Activated CD4-positive, alpha-beta T cell treated with anti-CD3 and anti-CD28 coated beads for 4 hours (primary cell): Measurements from ENCODE around the gene HIF1AN.

Experiments used
- DNase-seq, 2 donors: peaks; one replicate each; pipeline ENCODE4 v3.0.0-alpha.2; 2020

Gene HIF1AN

DNA sequence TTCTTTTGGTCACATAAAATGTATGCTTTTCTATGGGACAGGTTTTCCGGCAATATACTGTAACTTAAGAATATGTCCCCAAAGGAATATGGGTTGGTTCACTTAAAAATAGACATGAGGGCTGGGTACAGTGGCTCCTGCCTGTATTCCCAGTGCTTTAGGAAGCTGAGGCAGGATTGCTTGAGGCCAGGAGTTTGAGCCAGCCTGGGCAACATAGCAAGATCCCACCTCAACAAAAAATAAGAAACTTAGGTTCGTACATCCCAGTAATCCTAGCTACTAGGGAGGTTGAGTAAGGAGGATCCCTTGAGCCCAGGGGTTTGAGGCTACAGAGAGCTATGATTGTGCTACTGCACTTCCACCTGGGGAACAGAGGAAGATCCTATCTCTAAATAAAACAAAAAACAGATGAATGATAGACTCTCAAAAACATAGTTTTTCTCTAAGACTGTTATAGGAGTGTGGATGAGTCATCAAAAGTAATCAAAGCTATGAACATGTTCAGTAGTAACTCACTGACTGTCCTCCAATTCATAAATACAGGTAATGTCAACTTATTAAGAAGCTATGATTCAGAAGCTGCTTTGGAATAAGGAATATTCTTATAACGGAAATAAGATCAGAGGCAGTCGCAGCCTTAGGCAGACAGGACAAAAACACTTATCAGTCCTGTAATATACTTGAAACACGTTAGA is 13.5 kb upstream of the HIF1AN start:
- no peak for DNase-seq

DNA sequence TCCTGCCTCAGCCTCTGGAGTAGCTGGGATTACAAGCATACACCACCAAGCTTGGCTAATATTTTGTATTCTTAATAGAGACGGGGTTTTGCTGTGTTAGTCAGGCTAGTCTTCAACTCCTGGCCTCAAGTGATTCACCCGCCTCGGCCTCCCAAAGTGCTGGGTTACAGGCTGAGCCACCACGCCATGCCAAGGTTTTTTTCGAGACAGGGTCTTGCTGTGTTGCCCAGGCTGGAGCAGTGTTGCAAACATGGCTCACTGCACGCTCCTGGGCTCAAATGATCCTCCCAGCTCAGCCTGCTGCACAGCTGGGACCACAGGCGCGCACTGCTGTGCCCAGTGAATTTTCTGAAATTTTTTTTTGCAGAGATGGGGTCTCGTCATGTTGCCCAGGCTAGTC is 12.8 kb upstream of the HIF1AN start:
- no peak for DNase-seq

DNA sequence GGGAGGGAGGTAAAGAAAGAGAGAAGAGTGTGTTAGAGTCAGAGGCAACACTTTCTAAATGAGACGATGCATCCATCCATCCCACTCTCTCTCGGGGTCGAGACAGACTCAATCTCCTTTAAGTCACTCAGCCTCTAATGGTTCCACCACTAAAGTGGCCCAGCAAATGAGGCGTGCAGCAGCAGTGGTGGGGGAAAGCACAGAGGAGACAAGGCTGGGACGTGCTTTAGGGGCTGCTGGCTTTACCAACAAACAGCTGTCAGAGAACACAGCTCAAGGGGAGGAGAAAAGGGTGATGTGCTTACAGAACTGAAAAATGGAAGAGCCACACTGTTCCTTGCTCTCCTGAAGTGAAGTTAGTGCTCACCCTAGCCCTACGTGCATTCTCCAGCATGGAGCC is 11.5 kb upstream of the HIF1AN start:
- DNase-seq = no peak

DNA sequence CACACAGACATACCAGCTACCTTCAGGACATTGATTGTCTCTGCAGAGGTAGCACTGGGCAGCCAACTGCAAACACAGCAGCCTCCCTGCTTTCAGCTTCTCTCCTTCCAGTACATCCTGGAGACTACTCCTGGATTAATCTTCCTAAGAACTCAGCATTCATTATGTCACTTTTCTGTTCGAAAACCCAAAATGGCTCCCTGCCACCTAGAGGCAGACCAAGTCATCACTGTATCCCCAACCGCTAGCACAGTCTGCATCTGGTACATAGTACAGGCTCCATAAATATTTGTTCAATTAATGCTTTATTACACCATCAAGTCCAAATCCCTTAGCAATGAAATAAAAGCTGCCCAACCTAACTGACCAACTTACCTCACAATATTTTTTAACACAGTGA is 11.1 kb upstream of the HIF1AN start:
- DNase-seq = no peak

DNA sequence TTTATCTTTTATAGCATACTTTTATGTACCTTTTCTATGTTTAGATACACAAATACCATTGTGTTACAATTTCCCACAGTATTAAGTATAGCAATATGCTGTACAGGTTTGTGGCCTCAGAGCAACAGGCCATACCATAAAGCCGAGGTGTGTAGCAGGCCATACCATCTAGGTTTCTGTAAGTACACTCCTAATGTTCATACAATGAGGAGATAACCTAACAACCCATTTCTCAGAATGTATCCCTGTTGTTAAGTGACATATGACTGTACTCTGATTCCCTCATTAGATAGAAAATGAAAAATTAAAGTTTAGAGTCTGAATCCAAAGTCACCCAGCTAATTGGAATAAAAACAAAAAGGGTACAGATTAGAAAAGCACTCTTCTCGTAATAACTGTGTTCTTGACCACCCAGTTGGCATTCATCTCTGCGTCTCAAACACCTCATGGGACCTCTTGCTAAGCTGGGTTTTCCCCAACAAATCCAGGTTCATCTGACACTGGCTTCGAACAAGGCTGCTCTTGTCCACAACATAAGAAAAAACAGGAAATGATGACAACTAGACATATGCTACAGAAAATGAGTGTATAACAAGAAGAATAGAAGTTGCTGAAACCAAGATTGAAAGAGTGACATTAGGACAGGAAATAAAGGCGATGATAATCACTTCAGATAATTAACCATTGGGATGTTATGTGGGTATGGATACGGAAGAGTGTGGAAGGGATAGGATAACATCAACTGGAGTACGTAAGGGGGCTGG is 7.4 kb upstream of the HIF1AN start:
- DNase-seq = peak in 1 of 2 donors; percentile 22

DNA sequence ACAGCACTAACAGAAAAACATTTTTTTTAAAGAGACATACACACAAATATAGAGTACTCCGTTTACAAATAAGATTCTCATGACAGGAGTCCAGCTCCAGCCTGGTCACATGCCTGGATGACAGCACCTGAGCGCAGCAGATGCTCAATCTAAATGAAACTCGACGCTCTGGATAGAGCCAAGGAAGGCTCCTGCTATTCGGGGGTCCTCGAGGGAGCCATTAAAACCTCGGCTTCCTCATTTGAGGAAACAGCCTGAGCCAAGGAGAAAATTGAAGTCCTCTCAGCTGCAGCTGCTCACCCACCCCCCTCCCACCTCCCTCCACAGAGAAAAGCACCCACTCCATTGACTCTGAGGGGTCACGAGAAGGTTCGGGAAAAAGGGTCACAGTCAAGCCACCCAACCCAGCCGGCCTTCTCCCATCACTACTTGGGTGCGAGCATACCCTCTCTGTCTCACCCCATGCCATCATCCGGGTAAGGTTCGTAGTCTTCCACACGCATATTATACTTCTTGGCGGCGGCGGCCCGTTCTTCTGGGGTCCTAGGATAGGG is 6.7 kb upstream of the HIF1AN start:
- DNase-seq = no peak

DNA sequence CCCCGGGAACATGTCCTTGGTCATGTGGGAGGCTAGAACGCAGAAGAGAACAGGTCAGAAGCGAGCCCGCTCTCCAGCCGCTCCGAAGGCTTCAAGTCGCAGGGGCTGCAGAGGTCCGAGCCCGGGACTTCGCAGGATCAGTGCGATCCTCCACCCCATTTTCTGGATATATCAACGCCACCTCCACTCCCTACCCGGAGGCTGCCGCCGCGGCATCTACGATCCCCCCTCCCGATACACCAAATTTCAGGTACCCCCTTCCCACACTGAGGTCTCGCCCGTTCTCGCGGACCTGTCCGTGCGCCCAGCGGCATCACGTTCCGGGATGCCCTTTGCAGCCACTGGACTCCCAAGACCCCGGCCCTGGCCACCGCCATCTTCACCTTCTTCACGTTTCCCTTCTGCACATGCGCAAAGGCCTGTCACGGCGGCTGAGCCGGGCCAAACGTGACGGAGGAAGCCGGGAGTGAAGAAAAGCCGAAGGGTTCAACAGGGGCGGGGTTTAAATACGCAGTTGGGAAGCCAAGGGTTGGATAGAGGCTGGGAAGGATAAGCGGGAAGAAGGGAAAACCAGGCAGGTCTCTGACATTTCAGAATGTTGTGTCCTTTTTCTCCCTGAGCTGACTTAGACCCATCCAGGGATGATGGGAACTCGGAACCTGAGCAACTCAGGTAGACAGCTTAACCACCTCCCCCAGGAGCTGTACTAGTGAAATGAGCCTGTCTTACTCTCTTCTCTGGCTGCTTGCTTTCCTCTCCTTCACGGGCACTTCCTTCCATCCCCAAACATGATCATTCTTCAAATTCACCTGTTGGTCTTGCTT is 6.1 kb upstream of the HIF1AN start, which contains the start of gene NDUFB8:
Gene NDUFB8 (minus strand): TSS at position 397 of the 824 bp plus-strand sequence. CDS start 20 bp downstream, at position 377.
- DNase-seq = peak; percentile 88 to 89

DNA sequence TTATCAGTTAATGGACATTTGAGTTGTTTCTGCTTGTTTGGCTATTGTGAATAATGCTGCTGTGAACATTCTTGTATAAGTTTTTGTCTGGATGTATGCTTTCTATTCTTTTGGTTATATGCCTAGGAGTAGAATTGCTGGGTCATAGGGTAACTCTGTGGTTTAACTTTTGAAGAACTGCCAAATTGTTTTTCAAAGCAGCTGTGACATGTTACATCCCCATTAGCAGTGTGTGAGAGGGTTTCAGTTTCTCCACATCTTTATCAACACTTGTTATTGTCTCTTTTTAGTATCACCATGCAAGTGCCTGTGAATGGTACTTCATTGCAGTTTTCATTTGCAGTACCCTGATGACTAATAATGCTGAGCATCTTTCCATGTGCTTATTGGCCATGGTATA is 4.0 kb upstream of the HIF1AN start:
- DNase-seq = no peak

DNA sequence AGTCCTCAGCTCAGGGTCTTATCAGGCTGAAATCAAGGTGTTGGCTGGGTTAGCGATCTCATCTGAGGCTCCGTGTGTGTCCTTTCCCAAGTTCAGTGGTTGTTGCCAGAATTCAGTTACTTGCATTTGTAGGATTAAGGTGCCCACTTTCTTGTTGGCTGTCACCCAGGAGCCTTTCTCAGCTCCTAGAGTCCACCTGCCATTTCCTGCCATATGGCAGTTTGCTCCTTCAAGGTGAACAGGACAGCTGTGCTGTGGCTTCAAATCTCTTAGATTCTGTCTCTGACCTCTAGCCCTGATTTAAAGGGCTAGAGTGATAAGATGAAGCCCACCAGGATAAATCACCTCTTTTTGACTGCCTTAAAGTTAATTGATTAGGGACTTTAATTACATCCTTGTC is 1.0 kb upstream of the HIF1AN start:
- DNase-seq = no peak

DNA sequence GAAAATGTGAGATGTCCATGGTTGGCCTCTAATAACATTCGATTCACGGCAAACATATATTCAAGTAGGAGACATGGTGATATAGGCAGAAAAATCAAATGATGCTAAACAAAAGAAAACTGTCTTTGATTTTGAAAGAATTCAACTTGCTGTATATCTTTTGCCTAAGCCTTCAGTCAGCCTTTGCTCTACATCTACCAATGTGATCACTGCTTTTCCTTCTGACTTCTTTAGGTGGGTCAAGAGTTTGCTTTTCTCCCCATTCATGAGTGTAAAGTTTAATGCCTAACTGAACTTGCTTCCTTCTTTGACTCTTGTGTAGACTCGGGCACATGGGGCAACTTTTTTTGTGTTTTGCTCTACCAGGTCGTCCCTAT is 417 bp upstream of the HIF1AN start:
- no peak for DNase-seq

DNA sequence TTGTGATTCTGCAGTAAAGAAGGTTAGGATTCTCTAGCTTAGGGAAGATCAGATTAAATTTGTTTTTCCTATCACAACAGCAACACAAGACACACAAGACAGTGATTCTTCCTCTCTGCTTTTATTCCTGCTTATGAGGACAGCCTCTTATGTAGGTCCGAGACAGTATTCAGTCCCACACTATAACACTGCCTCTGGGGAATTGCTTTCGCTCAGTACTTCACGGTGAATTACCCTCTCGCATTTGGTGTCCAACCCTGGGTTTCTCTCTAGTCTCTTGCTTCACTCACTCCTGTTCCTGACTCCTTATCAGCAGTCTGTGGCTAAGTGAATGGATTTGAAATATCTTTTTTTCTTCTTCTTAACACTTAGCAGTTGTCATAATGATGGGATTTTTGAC is 1.7 kb downstream of the HIF1AN start:
- no peak for DNase-seq

DNA sequence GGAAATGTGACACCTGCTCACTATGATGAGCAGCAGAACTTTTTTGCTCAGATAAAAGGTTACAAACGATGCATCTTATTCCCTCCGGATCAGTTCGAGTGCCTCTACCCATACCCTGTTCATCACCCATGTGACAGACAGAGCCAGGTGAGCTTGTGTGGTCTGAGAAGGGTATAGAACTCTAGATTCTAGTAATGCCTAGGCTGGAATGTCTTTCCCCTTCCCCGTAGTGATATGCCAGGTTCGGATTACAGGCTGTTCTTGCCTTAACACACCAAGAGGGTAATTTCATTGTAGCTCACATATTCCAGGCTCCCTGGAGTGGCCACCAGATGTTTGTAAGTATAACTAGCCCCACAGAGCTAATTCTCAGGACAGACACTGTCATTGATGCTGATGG is 9.2 kb downstream of the HIF1AN start:
- no peak for DNase-seq

DNA sequence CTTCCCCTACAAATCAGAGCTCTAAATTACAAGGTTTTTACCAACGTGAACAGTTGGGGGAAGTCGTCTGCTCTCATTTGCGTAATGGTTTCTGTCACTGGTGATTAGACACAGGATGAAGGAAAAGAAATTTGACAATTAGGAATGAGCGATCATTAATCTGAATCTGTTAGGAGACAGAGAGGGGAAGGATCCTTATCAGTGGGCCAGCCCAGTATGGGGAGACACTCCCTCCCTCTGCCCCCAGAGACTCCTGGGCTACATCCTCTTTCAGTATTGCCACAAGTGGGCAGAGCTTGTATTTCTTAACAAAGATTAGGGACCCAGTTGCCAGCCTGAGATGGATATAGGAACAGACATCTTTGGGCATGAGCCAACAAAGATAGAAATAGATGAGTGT is 15.5 kb downstream of the HIF1AN start:
- DNase-seq = no peak

DNA sequence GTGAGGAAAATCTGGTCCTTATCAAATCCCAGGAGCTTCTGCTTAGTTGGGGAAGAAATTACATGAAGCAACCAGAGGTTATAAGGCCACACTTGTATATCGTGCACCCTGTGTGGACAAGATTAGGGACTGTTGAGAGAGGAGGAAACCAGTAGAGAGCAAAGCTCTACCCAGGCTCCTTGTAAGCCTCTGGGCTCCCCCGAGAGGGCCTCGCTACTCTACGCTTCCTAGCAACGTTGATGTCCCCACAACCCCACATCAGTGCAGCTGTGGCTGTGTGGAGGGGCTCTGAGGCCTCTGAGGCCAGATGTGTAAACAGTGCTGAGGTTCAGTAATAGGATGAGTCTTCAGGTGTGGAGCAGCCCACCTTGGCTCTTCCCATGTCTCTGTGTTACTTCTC is 16.0 kb downstream of the HIF1AN start:
- DNase-seq = no peak

DNA sequence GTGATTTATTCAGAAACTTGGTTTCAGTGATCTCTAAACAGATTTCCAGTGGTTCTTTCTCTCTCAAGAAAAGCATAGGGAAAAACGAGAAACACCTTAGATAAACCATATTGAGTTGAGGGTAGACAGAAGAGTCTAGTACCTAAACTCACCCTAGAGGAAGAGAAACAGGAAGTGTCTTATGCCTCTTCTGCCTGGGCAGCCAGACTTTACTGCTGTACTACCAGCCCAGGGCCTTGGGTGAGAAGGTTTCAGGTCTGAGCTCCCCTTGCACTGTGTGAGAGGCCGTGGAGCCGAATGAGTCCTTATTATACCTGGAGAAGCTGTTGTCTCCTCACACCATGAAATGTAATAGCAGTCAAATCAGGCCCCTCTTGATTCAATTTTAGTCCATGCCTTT is 18.2 kb downstream of the HIF1AN start:
- no peak for DNase-seq

DNA sequence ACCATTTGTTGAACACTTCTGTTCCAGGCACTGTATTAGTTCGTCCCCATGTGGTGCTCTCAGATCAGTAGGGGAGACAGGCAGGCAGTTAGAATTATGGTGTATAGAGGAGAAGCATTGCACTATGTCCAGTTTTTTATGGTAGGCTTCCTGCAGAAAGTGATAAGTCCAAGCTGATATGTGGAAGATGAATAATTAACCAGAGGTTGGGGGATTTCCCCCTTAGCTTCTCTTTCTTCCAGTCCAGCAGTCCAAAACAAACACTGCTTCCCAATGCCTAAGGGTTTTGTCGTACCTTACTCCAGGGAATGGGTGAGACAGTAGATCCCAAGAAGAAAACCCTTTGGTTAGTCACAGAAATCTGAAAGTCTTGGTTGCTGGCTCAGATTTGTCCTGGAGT is 19.2 kb downstream of the HIF1AN start:
- DNase-seq = no peak

DNA sequence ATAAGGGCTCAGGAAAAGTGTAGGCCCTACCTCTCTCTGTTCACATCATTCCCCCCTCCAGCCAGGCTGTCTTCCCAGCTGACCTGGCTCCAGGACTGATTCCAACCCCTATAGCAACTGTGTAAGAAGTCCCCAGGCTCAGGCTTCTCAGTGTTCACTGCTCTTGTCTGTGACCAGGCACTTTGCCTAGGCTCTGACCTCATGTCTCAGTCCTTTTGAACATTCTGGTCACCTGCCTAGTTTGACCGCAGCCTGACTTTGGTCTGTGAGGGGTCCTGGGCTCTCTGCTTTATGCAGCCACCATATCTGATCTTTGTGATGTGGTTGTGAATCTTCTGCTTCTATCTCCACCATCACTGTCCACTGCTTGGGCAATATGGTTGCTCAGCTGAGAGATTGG is 24.5 kb downstream of the HIF1AN start:
- no peak for DNase-seq

DNA sequence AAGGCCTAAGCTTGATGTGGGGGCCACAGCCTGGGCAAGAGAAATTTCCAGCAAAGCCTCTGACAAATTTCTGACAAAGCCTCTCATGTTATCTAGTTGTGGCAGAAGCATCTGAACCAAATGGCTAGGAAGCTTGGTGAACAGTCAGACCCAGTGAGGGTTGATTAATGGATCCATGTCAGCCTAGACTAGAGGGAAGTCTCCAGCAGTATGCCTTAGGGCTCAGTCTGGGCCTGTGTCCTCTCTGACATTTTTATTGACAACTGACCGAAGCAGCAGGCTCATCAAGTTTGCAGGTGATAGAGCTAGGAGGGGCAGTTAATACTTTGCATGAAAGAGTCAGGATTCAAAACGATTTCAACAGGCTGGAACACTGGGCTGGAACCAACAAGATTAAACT is 25.3 kb downstream of the HIF1AN start:
- no peak for DNase-seq

DNA sequence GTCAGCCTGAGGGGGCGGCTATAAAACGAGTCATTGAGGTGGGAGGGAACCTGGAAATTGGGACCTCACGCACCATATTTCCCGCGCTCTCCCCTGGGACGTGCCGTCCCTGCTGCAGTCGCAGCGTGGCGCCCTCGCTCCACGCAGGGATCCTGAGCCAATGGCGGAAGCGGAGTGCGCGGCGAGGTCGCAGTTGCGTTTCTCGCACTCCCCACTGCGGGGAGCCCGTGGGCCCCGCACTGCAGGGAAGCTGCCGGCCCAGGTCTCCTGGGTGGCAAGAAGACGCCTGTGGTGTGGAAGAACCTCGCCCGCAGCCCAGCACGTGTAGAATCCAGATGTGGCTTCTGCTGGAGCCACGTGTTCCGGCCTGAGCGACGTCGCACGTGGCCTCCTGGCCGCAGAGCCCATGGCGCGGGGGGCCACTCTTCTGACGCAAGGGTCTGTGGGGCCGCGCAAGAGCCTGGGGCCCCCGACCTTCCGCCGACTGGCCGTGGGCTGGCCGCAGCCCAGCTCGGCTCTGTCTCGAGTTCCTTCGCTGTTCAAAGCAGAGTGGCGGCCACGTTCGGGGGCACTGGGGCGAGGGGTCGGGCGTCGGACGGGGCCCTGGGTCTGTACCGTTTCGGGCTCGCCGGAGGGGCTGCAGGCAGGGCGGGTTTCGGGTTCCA is 26.4 kb downstream of the HIF1AN start:
- DNase-seq = peak; percentile 75 to 77

DNA sequence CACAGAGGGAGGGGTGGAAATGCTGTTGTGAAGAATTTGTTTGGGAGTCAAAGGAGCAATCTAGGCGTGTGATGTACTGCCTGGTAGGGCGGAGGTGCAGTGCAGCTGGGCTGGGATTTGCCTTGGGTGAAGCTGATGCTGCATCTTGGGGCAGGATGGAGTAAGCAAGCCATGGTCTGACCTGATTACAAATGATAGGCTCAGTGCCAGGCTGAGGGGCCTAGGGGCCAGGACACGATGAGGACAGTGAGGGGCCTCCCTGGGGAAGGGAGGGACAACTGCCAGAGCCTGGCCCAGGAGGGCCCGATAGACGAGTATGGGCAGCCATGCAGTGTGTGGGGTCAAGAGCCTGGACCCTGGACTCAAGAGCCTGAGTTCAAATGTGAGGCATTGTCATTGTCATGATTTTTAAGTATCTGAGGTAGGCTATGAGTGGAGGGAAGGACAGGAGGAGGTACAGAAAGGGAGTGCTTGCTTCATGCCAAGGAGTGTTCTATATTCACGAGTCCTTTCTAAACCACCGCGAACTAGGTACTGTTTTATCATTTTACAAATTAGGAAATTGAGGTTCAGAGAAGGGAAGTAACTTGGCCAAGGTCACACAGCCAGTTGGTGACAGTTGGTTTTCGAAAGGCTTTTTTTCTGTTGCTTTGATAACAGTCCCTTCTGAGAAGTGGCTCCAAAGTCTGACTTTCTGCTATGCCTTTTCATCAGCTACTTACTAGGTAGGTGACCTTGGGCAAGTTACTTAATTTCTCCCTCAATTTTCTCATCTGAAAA is 29.7 kb downstream of the HIF1AN start:
- no peak for DNase-seq

DNA sequence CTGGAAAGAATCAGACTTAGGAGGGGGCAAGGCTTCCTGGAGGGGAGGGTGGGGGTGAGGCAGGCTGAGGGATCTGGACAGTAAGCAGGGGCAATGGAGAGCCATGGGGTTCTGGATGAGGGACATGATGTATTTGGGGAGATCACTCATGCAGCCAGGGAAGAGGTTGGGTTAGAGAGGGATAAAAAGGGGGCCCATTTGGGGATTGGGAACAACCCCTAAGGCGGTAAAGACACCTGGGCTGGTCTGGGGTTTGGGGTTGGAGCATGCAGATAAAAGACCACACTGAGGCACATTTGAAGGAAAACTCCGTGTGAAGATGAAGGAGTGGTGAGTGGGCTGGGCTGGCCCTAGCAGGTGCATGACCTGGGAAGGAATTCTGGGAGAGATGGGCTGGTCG is 30.8 kb downstream of the HIF1AN start:
- no peak for DNase-seq

DNA sequence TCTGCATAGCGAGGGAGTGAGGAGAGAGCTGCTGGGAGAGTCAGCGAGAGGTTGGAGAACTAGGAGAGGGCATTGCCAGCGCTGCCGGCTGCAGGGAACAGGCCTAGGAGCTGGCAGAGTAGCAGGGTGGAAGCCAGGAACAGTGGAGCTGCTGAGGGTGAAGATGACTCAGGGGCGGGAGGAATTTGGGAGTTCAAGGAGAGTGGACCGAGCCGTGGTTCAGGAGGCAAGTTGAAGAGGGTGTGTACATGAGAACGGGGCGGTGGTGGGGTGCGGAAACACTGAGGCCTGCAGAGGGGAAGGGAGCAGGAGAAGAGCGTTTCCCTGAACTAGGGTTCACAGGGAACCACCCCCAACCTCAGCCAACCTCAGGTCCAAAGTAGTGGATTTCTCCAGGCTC is 31.5 kb downstream of the HIF1AN start:
- DNase-seq = no peak
